ENCODE data around the gene INPP5A.
A peak's percentile ranks its signal among the peaks of the same experiment; 100 is the strongest.

The INPP5A gene

GRCh38 chr10:132637477-132638129 is 100.0 kb downstream of the INPP5A start:
- Histone ChIP-seq H3K4me3 (ENCODE audit: insufficient read length, low read depth) (no peak overlapping the region), H3K36me3 (ENCODE audit: insufficient read depth, insufficient read length, low read length) (no peaks in the 10 kb centered on the region), H3K4me1 (ENCODE audit: insufficient read depth, insufficient read length) (no peaks in the 10 kb centered on the region), H3K27me3 (ENCODE audit: insufficient read depth, insufficient read length) (no peaks in the 10 kb centered on the region), H3K9me3 (ENCODE audit: insufficient read depth, low read length) (no peaks in the 10 kb centered on the region), H3K9ac (ENCODE audit: insufficient read length, low read depth) (no peak overlapping the region)
- TF ChIP-seq YY1 (IDR thresholded peaks at IDR 0.05; ENCODE audit: insufficient read depth, insufficient read length) (no peak), SUZ12 (IDR thresholded peaks at IDR 0.05; ENCODE audit: extremely low read depth, insufficient read depth, insufficient read length) (no peak), ZNF274 (IDR thresholded peaks at IDR 0.05; ENCODE audit: low read depth, low read length) (no peak)
- DNase-seq (ENCODE audit: low read depth, low spot score): peak; percentile 40

DNA sequence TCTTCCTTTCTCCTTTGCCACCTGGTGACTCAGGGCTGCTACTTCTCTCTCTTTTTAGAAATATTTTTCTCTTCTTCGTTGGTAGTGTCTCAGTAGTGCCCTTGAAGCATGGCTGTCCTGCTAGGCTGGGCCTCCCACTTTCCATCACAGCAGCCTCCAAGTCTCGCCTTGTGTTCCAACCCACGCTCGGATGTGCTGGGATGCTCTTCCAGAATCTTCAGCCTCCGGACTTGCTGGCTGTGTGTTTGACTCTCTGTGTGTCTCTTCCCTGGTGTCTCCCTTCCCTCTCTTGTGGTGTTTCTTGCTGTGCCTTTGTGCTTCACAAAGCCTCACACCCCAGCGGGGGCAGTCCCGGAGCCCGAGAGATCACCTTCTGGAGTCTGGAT is 100.5 kb downstream of the INPP5A start:
- TF ChIP-seq SUZ12 (IDR thresholded peaks at IDR 0.05; ENCODE audit: extremely low read depth, insufficient read depth, insufficient read length): no peak
- no peak for TF ChIP-seq YY1 (IDR thresholded peaks at IDR 0.05; ENCODE audit: insufficient read depth, insufficient read length)

DNA sequence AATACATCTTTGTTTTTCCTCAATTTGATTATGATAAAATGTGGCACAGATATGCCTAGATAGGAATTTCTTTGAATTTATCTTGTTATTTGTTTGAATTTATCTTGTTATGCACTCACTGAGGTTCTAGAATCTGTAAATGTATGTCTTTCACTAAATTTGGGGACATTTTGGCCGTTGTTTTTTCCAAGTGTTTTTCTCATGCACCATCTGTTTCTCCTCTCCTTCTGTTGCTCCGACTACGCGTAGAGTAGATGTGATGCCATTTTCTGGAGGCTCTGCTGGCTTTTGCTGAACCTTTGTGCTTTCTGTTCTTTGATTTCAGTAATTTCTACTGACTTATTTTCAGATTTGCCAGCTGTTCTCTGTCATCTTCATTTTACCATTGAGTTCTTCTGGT is 101.9 kb downstream of the INPP5A start:
- no peaks in the 10 kb centered on the region for H3K27me3 ChIP-seq (ENCODE audit: insufficient read depth, insufficient read length)
- H3K4me3 ChIP-seq (ENCODE audit: insufficient read length, low read depth): no peak overlapping the region
- H3K4me1 ChIP-seq (ENCODE audit: insufficient read depth, insufficient read length): no peaks in the 10 kb centered on the region
- H3K9me3 ChIP-seq (ENCODE audit: insufficient read depth, low read length): no peaks in the 10 kb centered on the region
- no peak for DNase-seq (ENCODE audit: low read depth, low spot score)
- TF ChIP-seq ZNF274 (IDR thresholded peaks at IDR 0.05; ENCODE audit: low read depth, low read length) (no peak), SUZ12 (IDR thresholded peaks at IDR 0.05; ENCODE audit: extremely low read depth, insufficient read depth, insufficient read length) (no peak), YY1 (IDR thresholded peaks at IDR 0.05; ENCODE audit: insufficient read depth, insufficient read length) (no peak)
- no peaks in the 10 kb centered on the region for H3K36me3 ChIP-seq (ENCODE audit: insufficient read depth, insufficient read length, low read length)
- no peak overlapping the region for H3K9ac ChIP-seq (ENCODE audit: insufficient read length, low read depth)

More for the DNA sequence above, 100.5 kb downstream of the INPP5A start:
- Histone ChIP-seq H3K4me1 (ENCODE audit: insufficient read depth, insufficient read length) (no peaks in the 10 kb centered on the region), H3K9ac (ENCODE audit: insufficient read length, low read depth) (no peak overlapping the region), H3K9me3 (ENCODE audit: insufficient read depth, low read length) (no peaks in the 10 kb centered on the region), H3K4me3 (ENCODE audit: insufficient read length, low read depth) (no peak overlapping the region), H3K27me3 (ENCODE audit: insufficient read depth, insufficient read length) (no peaks in the 10 kb centered on the region), H3K36me3 (ENCODE audit: insufficient read depth, insufficient read length, low read length) (no peaks in the 10 kb centered on the region)
- no peak for DNase-seq (ENCODE audit: low read depth, low spot score)

GRCh38 chr10:132640326-132641125 is 102.9 kb downstream of the INPP5A start:
- Histone ChIP-seq H3K4me3 (ENCODE audit: insufficient read length, low read depth) (no peak overlapping the region), H3K4me1 (ENCODE audit: insufficient read depth, insufficient read length) (no peaks in the 10 kb centered on the region), H3K9ac (ENCODE audit: insufficient read length, low read depth) (no peak overlapping the region), H3K27me3 (ENCODE audit: insufficient read depth, insufficient read length) (no peaks in the 10 kb centered on the region), H3K9me3 (ENCODE audit: insufficient read depth, low read length) (no peaks in the 10 kb centered on the region), H3K36me3 (ENCODE audit: insufficient read depth, insufficient read length, low read length) (no peaks in the 10 kb centered on the region)
- no peak for DNase-seq (ENCODE audit: low read depth, low spot score)
- TF ChIP-seq ZNF274 (IDR thresholded peaks at IDR 0.05; ENCODE audit: low read depth, low read length) (no peak), YY1 (IDR thresholded peaks at IDR 0.05; ENCODE audit: insufficient read depth, insufficient read length) (no peak), SUZ12 (IDR thresholded peaks at IDR 0.05; ENCODE audit: extremely low read depth, insufficient read depth, insufficient read length) (no peak)

DNA sequence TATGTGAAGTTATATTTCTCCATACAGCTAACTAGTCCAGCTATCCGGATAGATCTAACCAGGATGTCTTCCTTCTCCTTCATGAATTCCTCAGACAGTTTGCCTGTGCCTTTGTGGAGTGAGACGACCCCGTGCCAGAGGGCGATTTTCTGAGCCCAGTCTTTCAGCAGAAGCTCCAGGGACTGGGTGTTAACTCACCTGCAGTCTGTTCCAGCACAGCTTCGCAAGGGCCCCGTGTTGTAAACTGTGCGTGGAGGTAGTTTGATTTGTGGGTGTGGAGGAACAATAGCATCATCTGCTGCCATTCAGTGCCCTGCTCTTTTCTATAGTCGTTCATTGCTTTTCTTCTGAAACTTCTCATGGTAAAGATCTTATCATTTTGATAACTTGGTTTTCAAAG is 103.8 kb downstream of the INPP5A start:
- H3K9me3 ChIP-seq (ENCODE audit: insufficient read depth, low read length): no peaks in the 10 kb centered on the region
- no peaks in the 10 kb centered on the region for H3K27me3 ChIP-seq (ENCODE audit: insufficient read depth, insufficient read length)
- TF ChIP-seq ZNF274 (IDR thresholded peaks at IDR 0.05; ENCODE audit: low read depth, low read length) (no peak), YY1 (IDR thresholded peaks at IDR 0.05; ENCODE audit: insufficient read depth, insufficient read length) (no peak), SUZ12 (IDR thresholded peaks at IDR 0.05; ENCODE audit: extremely low read depth, insufficient read depth, insufficient read length) (no peak)
- H3K36me3 ChIP-seq (ENCODE audit: insufficient read depth, insufficient read length, low read length): no peaks in the 10 kb centered on the region
- no peak overlapping the region for H3K4me3 ChIP-seq (ENCODE audit: insufficient read length, low read depth)
- no peak overlapping the region for H3K9ac ChIP-seq (ENCODE audit: insufficient read length, low read depth)
- DNase-seq (ENCODE audit: low read depth, low spot score): no peak
- H3K4me1 ChIP-seq (ENCODE audit: insufficient read depth, insufficient read length): no peaks in the 10 kb centered on the region

- Histone ChIP-seq H3K9ac (ENCODE audit: insufficient read length, low read depth) (no peak overlapping the region), H3K4me3 (ENCODE audit: insufficient read length, low read depth) (no peak overlapping the region), H3K36me3 (ENCODE audit: insufficient read depth, insufficient read length, low read length) (no peaks in the 10 kb centered on the region), H3K9me3 (ENCODE audit: insufficient read depth, low read length) (no peaks in the 10 kb centered on the region), H3K27me3 (ENCODE audit: insufficient read depth, insufficient read length) (no peaks in the 10 kb centered on the region), H3K4me1 (ENCODE audit: insufficient read depth, insufficient read length) (no peaks in the 10 kb centered on the region)
- no peak for DNase-seq (ENCODE audit: low read depth, low spot score)
- no peak for TF ChIP-seq YY1 (IDR thresholded peaks at IDR 0.05; ENCODE audit: insufficient read depth, insufficient read length)
- TF ChIP-seq ZNF274 (IDR thresholded peaks at IDR 0.05; ENCODE audit: low read depth, low read length): no peak
- no peak for TF ChIP-seq SUZ12 (IDR thresholded peaks at IDR 0.05; ENCODE audit: extremely low read depth, insufficient read depth, insufficient read length)
Measured at GRCh38 chr10:132641966-132642731, 104.6 kb downstream of the INPP5A start.

DNA sequence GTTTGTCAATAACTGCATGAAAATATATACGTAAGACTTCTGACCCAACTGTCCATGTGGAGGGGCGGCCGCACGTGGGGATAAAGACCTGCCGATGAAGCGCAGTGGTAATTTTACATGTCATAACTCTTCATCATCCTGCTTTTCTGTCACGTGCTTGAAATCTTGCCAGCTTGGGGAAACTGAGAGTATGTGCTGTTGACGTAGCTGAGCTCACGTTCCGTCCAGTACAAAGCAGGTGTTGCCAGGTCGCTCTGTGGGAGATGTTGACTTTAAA is 105.1 kb downstream of the INPP5A start:
- TF ChIP-seq SUZ12 (IDR thresholded peaks at IDR 0.05; ENCODE audit: extremely low read depth, insufficient read depth, insufficient read length) (no peak), ZNF274 (IDR thresholded peaks at IDR 0.05; ENCODE audit: low read depth, low read length) (no peak), YY1 (IDR thresholded peaks at IDR 0.05; ENCODE audit: insufficient read depth, insufficient read length) (no peak)
- Histone ChIP-seq H3K27me3 (ENCODE audit: insufficient read depth, insufficient read length) (no peaks in the 10 kb centered on the region), H3K4me3 (ENCODE audit: insufficient read length, low read depth) (no peak overlapping the region), H3K4me1 (ENCODE audit: insufficient read depth, insufficient read length) (no peaks in the 10 kb centered on the region), H3K36me3 (ENCODE audit: insufficient read depth, insufficient read length, low read length) (no peaks in the 10 kb centered on the region), H3K9me3 (ENCODE audit: insufficient read depth, low read length) (no peaks in the 10 kb centered on the region), H3K9ac (ENCODE audit: insufficient read length, low read depth) (no peak overlapping the region)
- no peak for DNase-seq (ENCODE audit: low read depth, low spot score)
